Erythroblast (primary cell): ENCODE measurements around the gene PADI3.

Experiments used
- GATA1 ChIP-seq: IDR thresholded peaks from 2 replicates; pipeline ENCODE4 v1.6.1; 2011; ENCODE audit warnings: low read depth, mild to moderate bottlenecking, control low read depth, low read length, moderate library complexity
- POLR2A ChIP-seq: IDR thresholded peaks from 2 replicates; pipeline ENCODE4 v1.6.1; 2011; ENCODE audit warnings: mild to moderate bottlenecking, low read length

- no peak for TF ChIP-seq POLR2A
- TF ChIP-seq GATA1 = no peak
Observed at GRCh38 chr1:17207540-17207939, 41.4 kb upstream of the PADI3 start.
